Measurements from ENCODE around the gene CRACDL.

Gene CRACDL

GRCh38 chr2:98807929-98808328 is 128.1 kb downstream of the CRACDL start:
- Histone ChIP-seq H4K20me1 (ENCODE audit: low read depth, low read length) (no peaks in the 10 kb centered on the region), H3K27me3 (ENCODE audit: low read length) (no peaks in the 10 kb centered on the region), H3K36me3 (ENCODE audit: low read length) (no peaks in the 10 kb centered on the region), H3F3A (ENCODE audit: insufficient read depth) (no peaks in the 10 kb centered on the region), H2AFZ (ENCODE audit: low read depth, low read length, severe bottlenecking) (no peak overlapping the region), H3K9ac (ENCODE audit: low read length) (no peak overlapping the region), H3K79me2 (ENCODE audit: insufficient read depth, low read length) (no peaks in the 10 kb centered on the region), H3K9me2 (replicated peaks; ENCODE audit: insufficient read depth, low read length) (no peaks in the 10 kb centered on the region), H3K4me2 (ENCODE audit: low read depth, low read length, poor library complexity, severe bottlenecking) (no peak overlapping the region), H3K4me3 (ENCODE audit: insufficient read depth, low read length, poor library complexity, severe bottlenecking) (no peak overlapping the region), H3K9me3 (ENCODE audit: insufficient read depth, low read length) (no peaks in the 10 kb centered on the region), H3K27ac (ENCODE audit: low read depth, low read length) (no peak overlapping the region)
- no peak for TF ChIP-seq EZH2phosphoT487 (conservative IDR thresholded peaks at IDR 0.05; ENCODE audit: low read length)
- no peak for TF ChIP-seq CTCF (IDR thresholded peaks at IDR 0.05; ENCODE audit: insufficient read depth, low read length, poor library complexity, severe bottlenecking)

GRCh38 chr2:98807221-98807620 is 128.8 kb downstream of the CRACDL start:
- Histone ChIP-seq H3K27ac (ENCODE audit: low read depth, low read length) (no peak overlapping the region), H3K9me2 (replicated peaks; ENCODE audit: insufficient read depth, low read length) (no peaks in the 10 kb centered on the region), H3K4me3 (ENCODE audit: insufficient read depth, low read length, poor library complexity, severe bottlenecking) (no peak overlapping the region), H2AFZ (ENCODE audit: low read depth, low read length, severe bottlenecking) (no peak overlapping the region), H3K27me3 (ENCODE audit: low read length) (no peaks in the 10 kb centered on the region), H3F3A (ENCODE audit: insufficient read depth) (no peaks in the 10 kb centered on the region), H3K9me3 (ENCODE audit: insufficient read depth, low read length) (no peaks in the 10 kb centered on the region), H3K4me2 (ENCODE audit: low read depth, low read length, poor library complexity, severe bottlenecking) (no peak overlapping the region), H4K20me1 (ENCODE audit: low read depth, low read length) (no peaks in the 10 kb centered on the region), H3K36me3 (ENCODE audit: low read length) (no peaks in the 10 kb centered on the region), H3K79me2 (ENCODE audit: insufficient read depth, low read length) (no peaks in the 10 kb centered on the region), H3K9ac (ENCODE audit: low read length) (no peak overlapping the region)
- no peak for TF ChIP-seq EZH2phosphoT487 (conservative IDR thresholded peaks at IDR 0.05; ENCODE audit: low read length)
- no peak for TF ChIP-seq CTCF (IDR thresholded peaks at IDR 0.05; ENCODE audit: insufficient read depth, low read length, poor library complexity, severe bottlenecking)

DNA sequence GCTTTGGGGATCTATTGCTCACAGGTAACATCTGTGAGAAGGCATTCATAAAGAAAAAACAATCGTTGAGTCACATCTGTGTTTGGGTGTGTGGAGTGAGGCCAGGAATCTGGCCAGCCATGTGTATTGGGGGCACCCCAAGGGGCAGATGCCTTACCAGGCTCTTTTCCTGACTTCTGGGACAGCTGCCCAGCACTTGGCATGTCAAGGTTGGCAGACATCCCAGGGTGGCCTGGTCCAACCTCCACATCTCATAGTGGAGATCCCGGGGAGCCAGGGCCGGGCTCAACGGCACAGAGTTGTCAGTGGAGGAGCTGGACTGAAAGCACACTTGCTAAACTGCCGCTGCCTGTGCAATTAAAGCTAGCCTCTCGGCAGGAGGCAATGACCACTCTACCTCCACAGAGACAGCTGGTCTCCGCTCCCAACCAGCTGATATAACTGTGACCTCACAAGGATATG is 129.8 kb downstream of the CRACDL start:
- Histone ChIP-seq H3K79me2 (ENCODE audit: insufficient read depth, low read length) (no peaks in the 10 kb centered on the region), H2AFZ (ENCODE audit: low read depth, low read length, severe bottlenecking) (no peak overlapping the region), H3K27ac (ENCODE audit: low read depth, low read length) (no peak overlapping the region), H3K4me3 (ENCODE audit: insufficient read depth, low read length, poor library complexity, severe bottlenecking) (no peak overlapping the region), H4K20me1 (ENCODE audit: low read depth, low read length) (no peaks in the 10 kb centered on the region), H3K9ac (ENCODE audit: low read length) (no peak overlapping the region), H3F3A (ENCODE audit: insufficient read depth) (no peaks in the 10 kb centered on the region), H3K9me2 (replicated peaks; ENCODE audit: insufficient read depth, low read length) (no peaks in the 10 kb centered on the region), H3K4me2 (ENCODE audit: low read depth, low read length, poor library complexity, severe bottlenecking) (no peak overlapping the region), H3K9me3 (ENCODE audit: insufficient read depth, low read length) (no peaks in the 10 kb centered on the region), H3K36me3 (ENCODE audit: low read length) (no peaks in the 10 kb centered on the region), H3K27me3 (ENCODE audit: low read length) (no peaks in the 10 kb centered on the region)
- TF ChIP-seq EZH2phosphoT487 (conservative IDR thresholded peaks at IDR 0.05; ENCODE audit: low read length) (no peak), CTCF (IDR thresholded peaks at IDR 0.05; ENCODE audit: insufficient read depth, low read length, poor library complexity, severe bottlenecking) (no peak)
